Endothelial cell of umbilical vein (primary cell): ENCODE data around the gene C1orf167. TPM values are rescaled to one million over a fixed set of nuclear protein-coding genes. Genes with fewer than 3 reads are reported as not detected.
A peak's percentile ranks its signal among the peaks of the same experiment; 100 is the strongest.

Experiments
- BruUV-seq: library from RNA; stranded (reverse); fragments of 400-500 nt; replicated peaks from 2 replicates; lab custom pipeline; 2021; lab: Mats Ljungman, UMichigan
- CTCF ChIA-PET: fragments of 300-600, 350-600 bp; sonication (Branson Sonifier 250); formaldehyde crosslinking; loops from one replicate; lab custom pipeline; 2021; ENCODE audit warnings: antibody characterized with exemption, inconsistent platforms; lab: Charles Lee
- POLR2A ChIA-PET: fragments of 300-600, 350-600 bp; sonication (Branson Sonifier 250); formaldehyde crosslinking; loops from one replicate; lab custom pipeline; 2021; ENCODE audit warnings: antibody characterized with exemption, inconsistent platforms; lab: Charles Lee
- DNase-seq: peaks from one replicate; pipeline ENCODE4 v3.0.0-alpha.2; 2011; ENCODE audit warnings: low read depth, low spot score
- FAIRE-seq: peaks from 2 replicates; lab custom pipeline; 2011; peaks lifted over from hg19 to GRCh38; lab: Jason Lieb, UNC
- H2AFZ ChIP-seq: 2 replicates; pipeline ENCODE4 v1.6.0; 2012; ENCODE audit warnings: low read depth, low read length, control low read depth, inconsistent platforms
- H3K27ac ChIP-seq: 2 replicates; pipeline ENCODE4 v1.5.1; 2011; ENCODE audit warnings: low read depth, mild to moderate bottlenecking, control low read depth, low read length, moderate library complexity; ENCODE audit not compliant: insufficient read depth
- H3K27me3 ChIP-seq, 2 experiments: 2 replicates each; pipeline versions ENCODE4 v1.6.0 to v1.6.1; 2011; ENCODE audit warnings: low read length in 2 of 2, mixed read lengths in 1 of 2; ENCODE audit not compliant: control insufficient read depth in 2 of 2, insufficient read depth in 2 of 2
- H3K36me3 ChIP-seq, 2 experiments: 2 replicates in 1 of 2; 3 replicates in 1 of 2; pipeline ENCODE4 v1.5.1; 2011; ENCODE audit warnings: low read length in 2 of 2, mild to moderate bottlenecking in 1 of 2, moderate library complexity in 1 of 2; ENCODE audit not compliant: control insufficient read depth in 2 of 2, insufficient read depth in 2 of 2; ENCODE audit errors: extremely low read depth in 1 of 2
- H3K4me1 ChIP-seq: 3 replicates; pipeline ENCODE4 v1.5.1; 2011; ENCODE audit warnings: mild to moderate bottlenecking, low read length; ENCODE audit not compliant: control insufficient read depth, insufficient read depth; ENCODE audit errors: extremely low read depth
- H3K4me2 ChIP-seq: 2 replicates; pipeline ENCODE4 v1.6.1; 2011; ENCODE audit warnings: low read length, control low read depth, mixed read lengths; ENCODE audit not compliant: insufficient read depth
- H3K4me3 ChIP-seq, 3 experiments: fragments of 200-600 bp in 1 of 3; sonication (generic), shearing (Covaris generic) in 1 of 3; replicated peaks in 1 of 3; 2 replicates each; pipeline ENCODE4 v1.5.1; 2011 to 2016; ENCODE audit warnings: control low read depth in 3 of 3, low read length in 3 of 3, mild to moderate bottlenecking in 2 of 3, inconsistent platforms in 1 of 3, low read depth in 1 of 3, moderate library complexity in 1 of 3; ENCODE audit not compliant: insufficient read depth in 1 of 3
- H3K79me2 ChIP-seq: 2 replicates; pipeline ENCODE4 v1.6.0; 2012; ENCODE audit warnings: low read length, inconsistent platforms; ENCODE audit not compliant: control insufficient read depth, insufficient read depth
- H3K9ac ChIP-seq: replicated peaks from 2 replicates; pipeline ENCODE3; 2011; ENCODE audit warnings: low read length, control low read depth; ENCODE audit not compliant: insufficient read depth; ENCODE audit errors: extremely low read depth
- H3K9me1 ChIP-seq: replicated peaks from 3 replicates; pipeline ENCODE4 v1.6.0; 2011; ENCODE audit warnings: mild to moderate bottlenecking, low read length; ENCODE audit not compliant: control insufficient read depth, insufficient read depth; ENCODE audit errors: extremely low read depth
- H3K9me3 ChIP-seq: replicated peaks from 2 replicates; pipeline ENCODE4 v1.5.1; 2012; ENCODE audit warnings: low read length, inconsistent platforms; ENCODE audit not compliant: control insufficient read depth, insufficient read depth
- H4K20me1 ChIP-seq: replicated peaks from 2 replicates; pipeline ENCODE3; 2011; ENCODE audit warnings: mild to moderate bottlenecking, low read length; ENCODE audit not compliant: control insufficient read depth, insufficient read depth; ENCODE audit errors: extremely low read depth
- EZH2 ChIP-seq: IDR thresholded peaks from 2 replicates; pipeline ENCODE4 v1.6.1; 2012; ENCODE audit warnings: borderline replicate concordance, low read depth, mild to moderate bottlenecking, moderate library complexity, low read length, inconsistent platforms; ENCODE audit not compliant: severe bottlenecking
- FOS ChIP-seq: IDR thresholded peaks from 2 replicates; pipeline ENCODE4 v1.6.1; 2011; ENCODE audit warnings: mild to moderate bottlenecking, low read length, moderate library complexity, borderline replicate concordance; ENCODE audit not compliant: insufficient read depth
- GATA2 ChIP-seq: IDR thresholded peaks from 2 replicates; pipeline ENCODE4 v1.7.0; 2011; ENCODE audit warnings: low read depth, mild to moderate bottlenecking, moderate library complexity, mixed read lengths, low read length; ENCODE audit not compliant: insufficient read length, insufficient read depth
- JUN ChIP-seq: IDR thresholded peaks from 2 replicates; pipeline ENCODE4 v1.6.1; 2011; ENCODE audit warnings: borderline replicate concordance, low read depth; ENCODE audit not compliant: insufficient read length, insufficient read depth
- MYC ChIP-seq: IDR thresholded peaks from one replicate; pipeline ENCODE4 v1.6.1; 2011; ENCODE audit warnings: mild to moderate bottlenecking, low read depth, low read length
- POLR2A ChIP-seq: IDR thresholded peaks from 2 replicates; pipeline ENCODE4 v1.6.1; 2012; ENCODE audit warnings: low read depth, mild to moderate bottlenecking, control low read depth, low read length
- POLR2AphosphoS5 ChIP-seq: IDR thresholded peaks from 2 replicates; pipeline ENCODE4 v1.6.1; 2012; ENCODE audit warnings: low read depth, mild to moderate bottlenecking, control low read depth, low read length, moderate library complexity; ENCODE audit not compliant: insufficient read depth
- dilution Hi-C: fragments of 300-500 bp; cut with MboI; formaldehyde crosslinking; loops from one replicate; pipeline ENCODE4 v1.15.0; 2019; ENCODE audit warnings: low sequenced_read_pairs; ENCODE audit not compliant: extremely low pct_ligation_motif_present
- intact Hi-C: fragments of 100-400 bp; cut with micrococcal nuclease; formaldehyde crosslinking; loops from one replicate; pipeline ENCODE4 v1.10.0; 2022
- polyA plus RNA-seq, 4 experiments: library from polyadenylated mRNA; depleted of rRNA in 3 of 4; stranded (reverse) in 3 of 4; unstranded in 1 of 4; fragments of >200 nt; gene quantifications; 2 replicates each; pipeline versions ENCODE4 v1.2.1 to v1.2.3, GENCODE V29; 2011 to 2012; ENCODE audit warnings: missing spikeins in 1 of 4
- total RNA-seq: library from RNA; stranded (reverse); gene quantifications from 2 replicates; pipeline ENCODE4 v1.2.3, GENCODE V29; 2021
- TF ChIP-seq, protein P1 (sequence below): IDR thresholded peaks from 2 replicates; pipeline ENCODE4 v1.6.1; 2011; ENCODE audit not compliant: insufficient read depth, insufficient read length
- TF ChIP-seq, protein P2 (sequence below), 2 donors: IDR thresholded peaks; 1 replicate in 1 of 2; 2 replicates in 1 of 2; pipeline ENCODE4 v1.5.1; 2011; ENCODE audit warnings: low read length in 2 of 2, mild to moderate bottlenecking in 2 of 2, moderate library complexity in 2 of 2, control low read depth in 1 of 2, inconsistent platforms in 1 of 2, low read depth in 1 of 2; ENCODE audit not compliant: insufficient read depth in 1 of 2; ENCODE audit errors: extremely low read depth in 1 of 2

The C1orf167 gene
- total and polyA plus RNA-seq, 2 donors (not counting 3 experiments of a cell fraction or from before 2014, with no cell fraction given) = not detected

DNA sequence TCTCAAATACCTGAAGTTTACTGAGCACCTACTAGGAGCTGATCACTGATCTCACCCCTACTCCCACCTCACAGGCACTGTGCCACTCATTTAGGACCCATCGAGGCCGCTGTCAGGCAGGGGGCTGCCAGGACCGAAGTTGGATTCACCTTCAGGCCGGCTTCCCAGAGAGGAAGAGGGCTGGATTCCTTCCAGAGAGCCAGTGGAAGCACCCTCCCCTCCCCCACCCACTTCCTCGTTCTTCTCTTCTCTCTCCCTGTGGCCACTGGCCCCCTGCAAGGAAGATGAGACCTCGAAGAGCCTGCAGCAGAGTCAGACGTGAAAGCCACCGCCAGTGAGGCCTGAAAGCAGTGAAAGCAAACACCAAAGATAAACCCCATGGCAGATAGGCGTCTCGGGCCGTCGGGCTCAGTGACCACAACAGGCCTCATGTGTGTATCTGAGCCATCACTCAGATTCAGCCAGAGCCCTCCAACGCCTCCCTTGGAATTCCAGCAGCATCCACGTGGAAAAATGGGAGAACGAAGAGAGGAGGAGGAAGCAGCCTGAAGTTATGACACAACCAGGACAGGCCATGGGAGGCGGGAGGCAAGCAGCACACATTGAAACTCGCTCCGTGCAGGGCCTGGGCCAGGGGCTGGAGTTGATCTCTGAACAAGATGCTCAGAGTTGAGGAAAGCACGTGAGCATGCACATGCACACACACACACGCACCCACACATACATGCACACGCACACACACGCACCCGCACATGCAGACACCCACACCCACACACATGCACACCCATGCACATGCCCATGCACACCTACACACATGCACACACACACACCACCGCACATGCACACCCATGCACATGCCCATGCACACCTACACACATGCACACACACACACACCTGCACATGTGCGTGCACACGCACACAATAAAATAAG, 32.2 kb upstream of the C1orf167 start:
- CTCF ChIA-PET = interaction anchor here (1.4 to 2.5 kb wide), 4 partner anchors 10 to 79 kb away, joined by 3 to 18 read pairs (median 6); partner anchors contain the start of gene FBXO6
- Histone ChIP-seq H3K9me3 (no peaks in the 10 kb centered on the region), H3K9me1 (no peaks in the 10 kb centered on the region), H3K27me3 (no peaks in the 10 kb centered on the region), H3K4me3 (no peak overlapping the region), H3K4me2 (no peak overlapping the region), H3K27ac (no peak overlapping the region), H3K79me2 (no peaks in the 10 kb centered on the region), H3K36me3 (no peaks in the 10 kb centered on the region), H3K4me1 (peaks cover 21% of the 10 kb centered on the region), H4K20me1 (no peaks in the 10 kb centered on the region), H3K9ac (no peak overlapping the region), H2AFZ (no peak overlapping the region)
- dilution Hi-C loops = no loop called here
- DNase-seq (no peak), FAIRE-seq (no peak)
- intact Hi-C loops = loop anchor here (10.0 kb wide), 1 partner anchor 455 kb away; the partner anchor contains the start of gene UBIAD1
- no TSS peak for BruUV-seq
- POLR2A ChIA-PET = no interaction called here
- TF ChIP-seq, protein P1, sequence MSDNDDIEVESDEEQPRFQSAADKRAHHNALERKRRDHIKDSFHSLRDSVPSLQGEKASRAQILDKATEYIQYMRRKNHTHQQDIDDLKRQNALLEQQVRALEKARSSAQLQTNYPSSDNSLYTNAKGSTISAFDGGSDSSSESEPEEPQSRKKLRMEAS = peak; percentile 22
- no peak for TF ChIP-seq JUN

DNA sequence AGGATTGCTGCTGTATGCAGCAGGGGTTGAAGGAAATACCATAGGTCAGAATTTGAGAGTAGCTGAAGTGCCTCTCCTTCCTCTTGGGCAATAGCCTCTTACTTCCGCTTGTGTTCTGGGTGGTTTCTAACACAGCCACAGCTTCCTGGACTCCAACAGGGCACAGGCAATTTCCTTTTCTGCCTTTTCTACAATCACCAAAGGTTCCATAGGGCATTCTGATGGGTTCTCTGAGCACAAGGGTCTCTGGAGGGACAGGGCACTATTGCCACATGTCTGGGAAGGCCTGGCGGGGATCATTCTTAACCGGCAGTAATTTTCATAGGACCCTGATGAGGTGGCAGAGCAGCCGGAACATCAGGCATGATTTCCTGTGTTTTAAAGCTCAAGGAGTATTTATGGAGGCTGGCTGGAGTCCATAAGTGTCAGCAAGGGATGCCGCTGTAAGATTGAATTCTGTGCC, 31.5 kb upstream of the C1orf167 start:
- FAIRE-seq = peak; percentile 81
- dilution Hi-C loops (no loop called here), intact Hi-C loops (loop anchor here (10.0 kb wide), 1 partner anchor 456 kb away; the partner anchor contains the start of gene UBIAD1)
- Histone ChIP-seq H3K9me1 (no peaks in the 10 kb centered on the region), H4K20me1 (no peaks in the 10 kb centered on the region), H3K4me2 (peak overlapping the region; percentile 66), H2AFZ (peak overlapping the region; percentile 86), H3K4me1 (peaks cover 21% of the 10 kb centered on the region), H3K9ac (no peak overlapping the region), H3K36me3 (no peaks in the 10 kb centered on the region), H3K79me2 (no peaks in the 10 kb centered on the region), H3K9me3 (no peaks in the 10 kb centered on the region), H3K27me3 (no peaks in the 10 kb centered on the region), H3K4me3 (no peak overlapping the region), H3K27ac (peak overlapping the region; percentile 30)
- DNase-seq = peak; percentile 30
- ChIA-PET POLR2A (no interaction called here), CTCF (interaction anchor here (1.4 to 2.5 kb wide), 4 partner anchors 11 to 80 kb away, joined by 3 to 18 read pairs (median 6); partner anchors contain the start of gene FBXO6)
- no peak for TF ChIP-seq MYC
- no peak for TF ChIP-seq FOS
- no peak for TF ChIP-seq JUN
- TF ChIP-seq EZH2 = no peak
- TF ChIP-seq, protein P2, sequence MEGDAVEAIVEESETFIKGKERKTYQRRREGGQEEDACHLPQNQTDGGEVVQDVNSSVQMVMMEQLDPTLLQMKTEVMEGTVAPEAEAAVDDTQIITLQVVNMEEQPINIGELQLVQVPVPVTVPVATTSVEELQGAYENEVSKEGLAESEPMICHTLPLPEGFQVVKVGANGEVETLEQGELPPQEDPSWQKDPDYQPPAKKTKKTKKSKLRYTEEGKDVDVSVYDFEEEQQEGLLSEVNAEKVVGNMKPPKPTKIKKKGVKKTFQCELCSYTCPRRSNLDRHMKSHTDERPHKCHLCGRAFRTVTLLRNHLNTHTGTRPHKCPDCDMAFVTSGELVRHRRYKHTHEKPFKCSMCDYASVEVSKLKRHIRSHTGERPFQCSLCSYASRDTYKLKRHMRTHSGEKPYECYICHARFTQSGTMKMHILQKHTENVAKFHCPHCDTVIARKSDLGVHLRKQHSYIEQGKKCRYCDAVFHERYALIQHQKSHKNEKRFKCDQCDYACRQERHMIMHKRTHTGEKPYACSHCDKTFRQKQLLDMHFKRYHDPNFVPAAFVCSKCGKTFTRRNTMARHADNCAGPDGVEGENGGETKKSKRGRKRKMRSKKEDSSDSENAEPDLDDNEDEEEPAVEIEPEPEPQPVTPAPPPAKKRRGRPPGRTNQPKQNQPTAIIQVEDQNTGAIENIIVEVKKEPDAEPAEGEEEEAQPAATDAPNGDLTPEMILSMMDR (IDR thresholded peaks at IDR 0.05; ENCODE audit: extremely low read depth in 1 of 2, insufficient read depth in 1 of 2, low read depth in 1 of 2, low read length in 2 of 2) = no peak
- no peak for TF ChIP-seq POLR2A
- no peak for TF ChIP-seq GATA2
- no peak for TF ChIP-seq POLR2AphosphoS5
- TF ChIP-seq, protein P1 = no peak
- no TSS peak for BruUV-seq
